Vein endothelial cell (primary cell): ENCODE results near the gene DRD2. TPM values are rescaled to one million over a fixed set of nuclear protein-coding genes. Genes with fewer than 3 reads are reported as not detected.

Experiments used
- small RNA-seq: library from RNA; depleted of rRNA; stranded (forward); fragments of <200 nt; gene quantifications from one replicate; pipeline ENCODE3, GENCODE V24; 2012
- total RNA-seq: library from RNA; depleted of rRNA; stranded (reverse); fragments of >200 nt; gene quantifications from 2 replicates; pipeline ENCODE4 v1.2.3, GENCODE V29; 2012

Gene DRD2
- total RNA-seq: not detected in 2 replicates

DNA sequence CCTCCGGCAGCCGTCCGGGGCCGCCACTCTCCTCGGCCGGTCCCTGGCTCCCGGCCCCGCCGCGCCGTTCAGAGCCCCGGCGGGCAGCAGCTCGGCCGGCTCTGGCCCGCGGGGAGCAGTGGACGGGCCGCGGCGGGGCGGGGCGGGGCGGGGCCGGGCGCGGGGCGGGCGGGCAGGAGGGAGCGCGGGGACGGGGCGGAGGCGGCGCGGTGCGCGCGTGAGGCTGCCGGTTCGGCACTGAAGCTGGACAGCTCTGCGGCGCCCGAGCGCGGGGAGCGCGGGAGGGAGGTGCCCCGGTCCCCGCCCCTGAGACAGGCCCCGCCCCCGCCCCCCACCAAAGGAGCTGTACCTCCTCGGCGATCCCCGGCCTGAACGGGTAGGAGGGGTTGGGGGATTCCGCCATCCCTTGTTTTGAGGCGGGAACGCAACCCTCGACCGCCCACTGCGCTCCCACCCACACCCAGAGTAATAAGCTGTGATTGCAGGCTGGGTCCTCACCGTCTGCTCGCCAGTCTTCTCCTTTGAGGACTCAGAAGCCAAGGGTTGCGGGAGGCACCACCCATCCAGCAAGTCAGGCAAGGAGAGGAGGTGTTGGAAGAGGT, at the start of gene DRD2:
Gene DRD2, minus strand, starts transcription at position 239 of the 602 bp plus-strand sequence. CDS start 50,747 bp downstream, outside the sequence.

GRCh38 chr11:113387605-113388211, 87.5 kb downstream of the DRD2 start, which contains the start of gene ANKK1:
TSS of gene ANKK1 (plus strand) at chr11:113387779. CDS start at chr11:113387885, 106 bp downstream.

Small RNA genes lying within 50 kb of the gene (small RNA-seq; reads per million reads assigned to genes)
- not detected for gene MIR4301

Other genes with a start within 250 kb of the DRD2 start
- 2.6 and 3.5 TPM in 2 replicates for gene TTC12, start 160.8 kb downstream of the DRD2 start, total RNA-seq
- under 0.01 TPM in 1 of 2 replicates, not detected in the other for gene ANKK1, start 87.6 kb downstream of the DRD2 start, total RNA-seq
- gene TMPRSS5, start 230.9 kb upstream of the DRD2 start, total RNA-seq: 0.19 and 0.33 TPM in 2 replicates